ENCODE measurements around the gene TMEM62. TPM values are rescaled to one million over a fixed set of nuclear protein-coding genes. Genes with fewer than 3 reads are reported as not detected.

Gene TMEM62
- total and polyA plus RNA-seq, 9 of the 15 experiments (the other 6 are each of a cell fraction or from before 2014, with no cell fraction given), result 4.4 to 16.6 (median 11.1) TPM

GRCh38 chr15:43185157-43186002 is 52.0 kb downstream of the TMEM62 start, which contains the start of gene CCNDBP1 (continued):
- TF ChIP-seq AFF1 (IDR thresholded peaks at IDR 0.05; ENCODE audit: low read depth in 1 of 2, partially characterized antibody in 2 of 2) (no peak), SIN3B (IDR thresholded peaks at IDR 0.05; ENCODE audit: low read depth) (no peak; the same call in 1 of the 2 replicates), FOXA1 (IDR thresholded peaks at IDR 0.05; ENCODE audit: borderline replicate concordance) (no peak), CHCHD3 (CRISPR knock-in tag; IDR thresholded peaks at IDR 0.05) (no peak), ZNF318 (IDR thresholded peaks at IDR 0.05; ENCODE audit: borderline replicate concordance in 1 of 2, low read depth in 1 of 2) (no peak), ZNF175 (CRISPR knock-in tag; IDR thresholded peaks at IDR 0.05; ENCODE audit: low read depth) (no peak), NCOR1 (IDR thresholded peaks at IDR 0.05) (peak; percentile 29), ATF7 (IDR thresholded peaks at IDR 0.05) (peak; percentile 34), POLR2A (conservative IDR thresholded peaks at IDR 0.05) (peak; percentile 89), SUPT5H (IDR thresholded peaks at IDR 0.05) (peak; percentile 91), HBP1 (CRISPR knock-in tag; IDR thresholded peaks at IDR 0.05) (peak; percentile 85), SREBF1 (IDR thresholded peaks at IDR 0.05; ENCODE audit: borderline replicate concordance, low read depth, low read length) (no peak), ZNF165 (CRISPR knock-in tag; IDR thresholded peaks at IDR 0.05; ENCODE audit: borderline replicate concordance) (no peak), TCF7L2 (IDR thresholded peaks at IDR 0.05; ENCODE audit: low read depth, low read length) (no peak)

All from K562 (cell line).